GM19099 (cell line): Measurements from ENCODE around the gene NGEF.

Experiments used
- POLR2A ChIP-seq: IDR thresholded peaks from 3 replicates; pipeline ENCODE4 v1.6.1; 2011; ENCODE audit warnings: low read depth; ENCODE audit not compliant: insufficient read length; ENCODE audit errors: extremely low read depth

Gene NGEF

GRCh38 chr2:232863996-232864395 lies 149.1 kb downstream of the NGEF start:
- no peak for TF ChIP-seq POLR2A

- no peak for TF ChIP-seq POLR2A
These were observed 151.7 kb downstream of the NGEF start for GRCh38 chr2:232861353-232861752.

DNA sequence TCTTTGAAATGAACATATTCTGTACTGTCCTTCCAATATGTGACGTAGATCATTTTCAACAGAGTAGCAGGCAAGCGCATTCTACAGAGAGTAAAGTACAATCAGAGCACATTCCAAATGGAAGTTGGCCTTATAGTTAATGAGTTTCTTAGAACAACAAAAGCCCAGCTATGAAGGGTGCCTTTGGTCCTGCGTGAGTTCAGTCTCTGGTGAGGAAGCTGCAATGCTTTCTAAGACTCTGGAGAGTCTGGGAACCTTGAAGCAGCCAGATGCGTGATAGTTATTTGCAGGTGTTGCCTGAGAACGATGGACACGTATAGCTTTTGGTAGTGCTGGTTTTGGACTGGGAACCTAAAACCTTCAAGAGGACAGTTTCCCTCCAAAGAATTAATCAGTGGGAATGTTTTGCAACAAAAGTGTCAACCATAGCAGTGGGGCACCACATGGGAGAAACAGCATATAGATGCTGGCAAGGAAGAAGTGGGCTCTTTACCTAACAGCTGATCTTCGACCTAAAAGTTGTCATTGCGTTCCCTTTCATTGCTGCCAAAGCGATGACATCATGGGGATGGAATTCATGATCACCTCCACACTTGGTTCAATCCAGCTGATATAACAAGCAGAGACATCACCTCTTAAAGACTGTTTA lies 152.3 kb downstream of the NGEF start:
- no peak for TF ChIP-seq POLR2A

DNA sequence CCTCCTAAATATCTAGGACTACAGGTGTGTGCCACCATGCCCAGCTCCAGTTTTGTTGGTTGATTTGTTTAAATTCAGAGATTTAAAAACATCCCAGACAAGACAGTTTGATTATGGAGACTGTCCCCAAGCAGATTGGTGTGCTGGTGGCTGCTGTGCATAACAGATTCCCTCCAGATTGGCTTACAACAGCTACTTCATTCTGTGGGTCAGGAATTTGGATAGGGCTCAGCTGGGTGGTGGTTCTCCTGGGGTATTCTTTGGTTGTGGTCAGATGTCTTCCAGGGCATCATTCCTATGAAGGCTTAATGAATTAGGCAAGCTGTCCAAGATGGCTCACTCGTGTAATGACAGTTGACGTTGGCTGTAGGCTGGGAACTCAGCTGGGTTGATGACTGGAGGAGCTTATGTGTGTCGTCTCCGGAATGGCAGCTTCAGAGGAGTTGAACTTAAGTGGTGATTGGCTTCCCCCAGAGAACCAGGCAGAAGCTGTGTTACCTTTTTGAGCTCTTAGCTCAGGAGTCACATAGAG lies 153.6 kb downstream of the NGEF start:
- TF ChIP-seq POLR2A, result no peak

DNA sequence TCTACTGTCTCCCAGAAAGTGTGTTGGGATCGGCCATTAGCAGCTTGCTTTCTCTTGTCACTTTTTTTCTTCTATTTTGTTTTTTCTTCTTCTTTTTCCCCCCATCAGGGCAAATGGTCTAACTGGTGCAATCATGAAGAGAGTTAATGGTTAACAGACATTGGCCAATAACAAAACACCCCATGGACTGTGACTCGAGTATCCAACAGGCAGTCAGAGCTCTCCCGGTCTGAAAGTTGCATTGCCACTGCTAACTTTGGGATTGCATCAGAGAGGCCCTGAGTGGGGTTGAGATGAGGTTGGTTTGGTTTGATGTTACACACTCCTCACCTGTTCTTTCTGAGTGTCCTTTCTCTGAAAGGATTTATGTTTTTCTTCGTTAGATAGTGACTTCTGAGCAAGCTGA lies 155.9 kb downstream of the NGEF start:
- TF ChIP-seq POLR2A, result no peak

DNA sequence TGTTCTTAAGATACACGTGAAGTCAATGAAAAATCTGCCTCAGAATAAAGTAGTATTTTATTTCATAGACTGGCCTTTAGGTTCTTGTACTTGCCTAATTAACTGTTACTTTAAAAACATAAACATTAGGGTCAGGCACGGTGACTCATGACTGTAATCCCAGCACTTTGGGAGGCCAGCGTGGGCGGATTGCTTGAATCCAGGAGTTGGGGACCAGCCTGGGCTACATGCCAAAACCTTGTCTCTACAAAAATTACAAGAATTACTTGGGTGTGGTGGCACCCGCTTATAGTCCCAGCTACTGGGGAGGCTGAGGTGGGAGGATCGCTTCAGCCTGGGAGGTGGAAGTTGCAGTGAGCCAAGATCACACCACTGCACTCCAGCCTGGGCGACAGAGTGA lies 159.0 kb downstream of the NGEF start:
- TF ChIP-seq POLR2A, result no peak

- no peak for TF ChIP-seq POLR2A
These were observed 160.4 kb downstream of the NGEF start for GRCh38 chr2:232852676-232853075.

DNA sequence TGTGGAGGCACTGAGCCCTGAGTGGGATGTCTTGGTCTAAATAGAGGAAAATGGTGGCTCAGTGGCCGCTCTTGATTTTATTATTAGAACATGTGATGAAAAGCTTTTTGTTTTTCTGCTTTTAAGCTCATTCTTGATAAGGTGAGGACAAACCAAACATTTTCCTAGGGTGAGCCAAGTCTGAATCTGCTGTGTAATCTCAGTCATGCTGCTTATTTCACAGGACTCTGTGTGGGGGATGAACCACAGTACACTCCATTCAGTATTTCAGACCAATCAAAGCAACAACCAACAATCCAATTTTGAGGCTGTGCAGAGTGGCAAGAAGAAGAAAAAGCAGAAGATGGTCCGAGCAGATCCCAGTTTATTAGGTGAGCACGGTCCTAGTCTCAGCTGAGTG lies 163.0 kb downstream of the NGEF start:
- no peak for TF ChIP-seq POLR2A

GRCh38 chr2:232846055-232846454 lies 167.0 kb downstream of the NGEF start:
- no peak for TF ChIP-seq POLR2A

DNA sequence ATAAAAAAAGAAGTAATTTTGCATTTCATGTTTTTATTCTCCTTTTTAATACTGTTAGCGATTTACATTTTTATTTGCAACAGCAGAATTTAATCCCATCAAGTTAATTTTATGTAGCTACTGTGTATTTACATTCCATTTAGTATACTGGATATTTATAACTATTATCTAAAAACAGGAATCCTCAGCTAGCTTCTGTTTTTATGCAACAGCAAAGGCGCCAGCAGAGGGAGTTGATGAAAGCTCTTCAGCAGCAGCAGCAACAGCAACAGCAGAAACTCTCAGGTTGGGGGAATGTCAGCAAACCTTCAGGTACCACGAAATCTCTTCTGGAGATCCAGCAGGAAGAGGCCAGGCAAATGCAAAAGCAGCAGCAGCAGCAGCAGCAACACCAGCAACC lies 169.2 kb downstream of the NGEF start:
- TF ChIP-seq POLR2A, result no peak

DNA sequence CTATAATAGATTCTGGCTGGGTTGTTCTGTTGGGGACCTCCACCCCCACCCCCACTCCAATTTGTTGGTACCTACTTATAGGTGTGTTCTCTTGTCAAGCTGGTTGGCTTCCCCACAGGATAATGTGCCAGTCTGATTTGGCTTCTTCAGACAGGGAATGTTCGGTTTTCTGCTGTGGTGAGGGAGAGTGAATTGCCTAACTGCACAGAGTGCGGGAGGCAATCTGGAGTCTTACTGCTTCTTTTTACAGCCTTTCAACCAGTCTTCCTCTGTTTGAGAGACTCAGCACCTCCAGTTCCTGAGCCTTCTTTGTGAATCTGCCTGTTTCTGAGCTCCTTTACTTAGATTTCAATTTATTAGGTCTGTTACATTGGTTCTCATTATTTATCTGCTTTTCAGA lies 170.4 kb downstream of the NGEF start:
- no peak for TF ChIP-seq POLR2A

DNA sequence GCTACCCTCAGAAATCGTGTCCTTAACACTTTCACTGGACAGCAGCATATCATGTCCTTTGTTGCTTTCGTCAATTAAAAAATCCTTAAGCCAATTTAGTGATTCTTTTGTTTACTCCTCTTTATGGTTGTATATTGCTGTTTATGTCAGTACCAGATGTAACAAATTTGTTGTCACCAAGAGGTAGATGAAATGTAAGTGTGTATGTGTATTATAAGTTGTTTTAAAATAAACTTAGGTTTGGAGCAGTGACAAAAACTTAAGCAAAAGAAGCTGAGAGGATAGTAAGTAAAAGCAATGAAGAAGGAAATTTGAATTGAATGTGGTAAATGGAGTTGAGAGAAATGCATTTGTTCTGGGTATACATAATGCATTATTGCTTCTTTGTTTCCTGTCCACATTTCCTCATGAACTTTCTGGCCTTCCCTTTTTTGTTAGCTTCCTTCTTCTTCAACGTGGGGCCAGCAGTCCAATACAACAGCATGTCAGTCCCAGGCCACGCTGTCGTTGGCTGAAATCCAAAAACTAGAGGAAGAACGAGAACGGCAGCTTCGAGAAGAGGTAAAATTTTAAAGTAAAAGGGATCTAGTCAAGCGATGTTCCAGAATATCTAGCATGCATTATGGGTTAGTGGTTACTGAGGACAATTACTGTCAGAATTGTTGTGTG lies 173.5 kb downstream of the NGEF start:
- TF ChIP-seq POLR2A, result no peak

- peak; percentile 31 for TF ChIP-seq POLR2A
These were observed 174.6 kb downstream of the NGEF start for GRCh38 chr2:232838406-232838874.

DNA sequence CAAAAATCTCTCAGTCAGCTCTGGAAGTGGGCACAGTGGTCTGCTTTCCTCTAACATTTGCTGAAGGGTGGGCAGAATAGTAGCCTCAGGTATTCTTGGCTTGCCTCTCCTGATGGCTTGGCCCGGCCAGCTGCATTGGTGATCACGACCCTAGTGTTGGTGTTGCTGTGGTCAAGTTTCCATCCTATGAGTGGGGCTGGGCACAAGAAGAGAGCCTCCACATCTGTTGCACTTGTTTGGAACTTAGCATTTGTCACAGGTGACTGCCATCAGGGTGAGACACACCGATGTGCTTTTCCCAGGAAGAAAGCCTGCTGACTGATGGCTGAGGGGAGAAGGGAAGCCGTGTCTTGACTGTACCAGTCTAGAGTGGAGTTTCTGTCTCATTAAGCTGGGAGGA lies 176.1 kb downstream of the NGEF start:
- TF ChIP-seq POLR2A, result no peak

- no peak for TF ChIP-seq POLR2A
These were observed 177.3 kb downstream of the NGEF start for GRCh38 chr2:232835687-232836208.

- TF ChIP-seq POLR2A, result no peak
These were observed 179.2 kb downstream of the NGEF start for GRCh38 chr2:232833830-232834229.
